ENCODE data around the gene CPNE4. TPM values are rescaled to one million over a fixed set of nuclear protein-coding genes. Genes with fewer than 3 reads are reported as not detected.

Gene CPNE4
- total RNA-seq, 2 donors from 2014 or later: 0.31 to 28.0 TPM

DNA sequence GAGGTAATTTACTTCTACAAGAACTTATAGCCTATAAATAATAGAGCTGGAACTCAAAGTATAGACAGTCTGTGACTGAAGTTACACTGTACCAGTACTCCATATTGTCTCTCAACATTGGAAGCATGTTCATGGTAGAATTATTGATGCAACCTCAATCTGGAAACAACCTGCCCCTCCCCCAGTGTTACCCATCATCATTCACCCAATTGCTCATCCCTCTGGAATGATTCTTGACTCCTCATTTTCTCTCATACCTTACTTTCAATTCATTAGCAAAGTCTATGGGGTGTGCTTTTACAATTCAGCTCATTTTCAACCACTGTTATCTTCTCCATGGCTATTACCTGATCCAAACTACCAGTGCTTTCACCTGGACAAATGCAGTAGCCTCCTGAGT lies 151.7 kb downstream of the CPNE4 start:
- Histone ChIP-seq H3K36me3 (no peaks in the 10 kb centered on the region), H3K4me3 (no peak overlapping the region), H3K27ac (no peak overlapping the region), H3K27me3 (no peaks in the 10 kb centered on the region), H3K4me1 (no peaks in the 10 kb centered on the region), H3K9me3 (no peaks in the 10 kb centered on the region)
- TF ChIP-seq, protein P1, sequence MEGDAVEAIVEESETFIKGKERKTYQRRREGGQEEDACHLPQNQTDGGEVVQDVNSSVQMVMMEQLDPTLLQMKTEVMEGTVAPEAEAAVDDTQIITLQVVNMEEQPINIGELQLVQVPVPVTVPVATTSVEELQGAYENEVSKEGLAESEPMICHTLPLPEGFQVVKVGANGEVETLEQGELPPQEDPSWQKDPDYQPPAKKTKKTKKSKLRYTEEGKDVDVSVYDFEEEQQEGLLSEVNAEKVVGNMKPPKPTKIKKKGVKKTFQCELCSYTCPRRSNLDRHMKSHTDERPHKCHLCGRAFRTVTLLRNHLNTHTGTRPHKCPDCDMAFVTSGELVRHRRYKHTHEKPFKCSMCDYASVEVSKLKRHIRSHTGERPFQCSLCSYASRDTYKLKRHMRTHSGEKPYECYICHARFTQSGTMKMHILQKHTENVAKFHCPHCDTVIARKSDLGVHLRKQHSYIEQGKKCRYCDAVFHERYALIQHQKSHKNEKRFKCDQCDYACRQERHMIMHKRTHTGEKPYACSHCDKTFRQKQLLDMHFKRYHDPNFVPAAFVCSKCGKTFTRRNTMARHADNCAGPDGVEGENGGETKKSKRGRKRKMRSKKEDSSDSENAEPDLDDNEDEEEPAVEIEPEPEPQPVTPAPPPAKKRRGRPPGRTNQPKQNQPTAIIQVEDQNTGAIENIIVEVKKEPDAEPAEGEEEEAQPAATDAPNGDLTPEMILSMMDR (IDR thresholded peaks at IDR 0.05): no peak
- DNase-seq (ENCODE audit: low spot score): no peak

DNA sequence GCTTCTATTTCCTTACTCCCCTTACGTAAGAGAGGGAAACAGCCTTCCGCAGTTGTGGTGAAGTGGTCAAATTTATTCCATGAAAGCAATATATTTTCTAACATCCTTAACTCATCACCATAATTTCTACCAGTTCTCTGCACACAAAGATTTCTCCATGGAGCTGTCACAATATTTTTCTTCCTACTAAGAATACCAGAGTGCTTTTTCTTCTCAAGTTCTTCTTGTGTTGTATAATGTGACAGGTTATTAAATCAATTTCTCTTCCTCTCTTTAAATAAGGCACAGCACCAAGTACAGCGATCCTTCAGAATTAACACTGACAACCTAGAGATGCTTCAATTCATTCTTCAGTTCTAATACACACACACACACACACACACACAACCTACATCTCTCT lies 153.0 kb downstream of the CPNE4 start:
- Histone ChIP-seq H3K4me1 (no peaks in the 10 kb centered on the region), H3K27me3 (no peaks in the 10 kb centered on the region), H3K27ac (no peak overlapping the region), H3K9me3 (no peaks in the 10 kb centered on the region), H3K36me3 (no peaks in the 10 kb centered on the region), H3K4me3 (no peak overlapping the region)
- TF ChIP-seq, protein P1 (IDR thresholded peaks at IDR 0.05): no peak
- no peak for DNase-seq (ENCODE audit: low spot score)

DNA sequence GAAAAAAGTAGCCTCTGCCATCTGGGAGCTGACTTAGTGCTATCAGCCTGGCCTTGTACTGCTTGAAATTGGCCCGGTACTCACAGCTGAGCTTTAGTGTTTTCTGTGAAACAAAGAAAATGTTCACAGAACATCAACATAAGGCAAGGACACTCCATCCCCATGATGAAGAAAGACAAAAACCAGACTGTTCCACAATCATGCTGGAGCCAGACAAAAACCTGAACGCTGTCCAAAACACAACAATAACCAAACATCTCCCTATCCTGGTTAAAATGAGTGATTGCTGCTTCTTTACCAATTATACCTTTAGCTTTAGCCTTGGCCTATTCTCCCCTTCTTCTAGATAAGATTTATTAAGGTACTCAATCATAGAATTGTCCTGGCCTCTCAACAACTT lies 153.9 kb downstream of the CPNE4 start:
- no peak overlapping the region for H3K27ac ChIP-seq
- H3K9me3 ChIP-seq: no peaks in the 10 kb centered on the region
- H3K4me1 ChIP-seq: no peaks in the 10 kb centered on the region
- TF ChIP-seq, protein P1 (IDR thresholded peaks at IDR 0.05): no peak
- H3K27me3 ChIP-seq: no peaks in the 10 kb centered on the region
- no peak for DNase-seq (ENCODE audit: low spot score)
- no peaks in the 10 kb centered on the region for H3K36me3 ChIP-seq
- H3K4me3 ChIP-seq: no peak overlapping the region

- DNase-seq (ENCODE audit: low spot score): no peak
- Histone ChIP-seq H3K4me1 (no peaks in the 10 kb centered on the region), H3K36me3 (no peaks in the 10 kb centered on the region), H3K9me3 (no peaks in the 10 kb centered on the region), H3K4me3 (no peak overlapping the region), H3K27ac (no peak overlapping the region), H3K27me3 (no peaks in the 10 kb centered on the region)
- TF ChIP-seq, protein P1 (IDR thresholded peaks at IDR 0.05): no peak
These were observed 166.6 kb downstream of the CPNE4 start for GRCh38 chr3:131868203-131868602.

DNA sequence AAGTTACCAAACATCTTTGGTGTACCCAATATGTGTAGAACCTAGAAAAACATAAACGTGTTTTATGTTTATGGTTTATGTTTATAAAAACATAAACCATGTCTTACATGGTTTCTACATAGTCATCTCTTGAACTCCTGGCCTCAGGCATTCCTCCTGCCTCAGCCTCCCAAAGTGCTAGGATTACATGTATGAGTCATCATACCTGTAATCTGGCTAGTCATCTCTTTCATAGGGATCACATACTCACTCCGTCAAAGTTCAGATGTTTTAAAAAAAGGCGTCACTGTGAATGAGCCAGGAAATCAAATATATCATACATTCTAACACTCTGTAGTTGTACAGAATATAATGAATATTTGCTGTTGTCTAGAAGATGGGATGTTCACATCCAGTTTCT lies 178.6 kb downstream of the CPNE4 start:
- TF ChIP-seq, protein P1 (IDR thresholded peaks at IDR 0.05): no peak
- Histone ChIP-seq H3K4me3 (no peak overlapping the region), H3K4me1 (no peaks in the 10 kb centered on the region), H3K27ac (no peak overlapping the region), H3K27me3 (no peaks in the 10 kb centered on the region), H3K36me3 (no peaks in the 10 kb centered on the region), H3K9me3 (no peaks in the 10 kb centered on the region)
- DNase-seq (ENCODE audit: low spot score): no peak

GRCh38 chr3:131850223-131850622 lies 184.6 kb downstream of the CPNE4 start:
- Histone ChIP-seq H3K9me3 (no peaks in the 10 kb centered on the region), H3K27ac (no peak overlapping the region), H3K4me3 (no peak overlapping the region), H3K36me3 (no peaks in the 10 kb centered on the region), H3K27me3 (no peaks in the 10 kb centered on the region), H3K4me1 (no peaks in the 10 kb centered on the region)
- TF ChIP-seq, protein P1 (IDR thresholded peaks at IDR 0.05): no peak
- DNase-seq (ENCODE audit: low spot score): no peak
